Neuronal stem cell (in vitro differentiated cells): Measurements from ENCODE around the gene PYCARD.
"Not testable (repeated sequence)": the region's sequence is repeated elsewhere in the genome, so short reads cannot be mapped to it uniquely, and the experiment has no call there.

ENCODE experiments used
- DNase-seq: peaks from one replicate; pipeline ENCODE4 v3.0.0-alpha.2; 2013; ENCODE audit warnings: low spot score
- H2AFZ ChIP-seq: one replicate; pipeline ENCODE4 v1.6.1; 2013; ENCODE audit warnings: mild to moderate bottlenecking, low read length, inconsistent platforms
- H2AK5ac ChIP-seq: 2 replicates; pipeline ENCODE4 v1.6.1; 2013; ENCODE audit warnings: low read depth, mild to moderate bottlenecking, inconsistent platforms, low read length, moderate library complexity, mixed read lengths
- H2BK120ac ChIP-seq: 2 replicates; pipeline ENCODE4 v1.6.1; 2013; ENCODE audit warnings: low read depth, mild to moderate bottlenecking, inconsistent platforms, low read length, moderate library complexity, mixed read lengths
- H2BK12ac ChIP-seq: one replicate; pipeline ENCODE4 v1.6.1; 2013; ENCODE audit warnings: low read length, inconsistent platforms
- H2BK15ac ChIP-seq: 2 replicates; pipeline ENCODE4 v1.6.1; 2013; ENCODE audit warnings: mild to moderate bottlenecking, low read length, inconsistent platforms, mixed read lengths
- H2BK5ac ChIP-seq: one replicate; pipeline ENCODE4 v1.6.1; 2013; ENCODE audit warnings: inconsistent platforms, mild to moderate bottlenecking, low read length, moderate library complexity
- H3K14ac ChIP-seq: one replicate; pipeline ENCODE4 v1.6.1; 2013; ENCODE audit warnings: low read length, inconsistent platforms
- H3K18ac ChIP-seq: 2 replicates; pipeline ENCODE4 v1.6.1; 2013; ENCODE audit warnings: low read length, inconsistent platforms
- H3K23ac ChIP-seq: 2 replicates; pipeline ENCODE4 v1.6.1; 2013; ENCODE audit warnings: low read depth, mild to moderate bottlenecking, mixed read lengths, low read length, inconsistent platforms; ENCODE audit not compliant: poor library complexity
- H3K27ac ChIP-seq: replicated peaks from 3 replicates; pipeline ENCODE4 v1.5.1; 2013; ENCODE audit warnings: low read length, inconsistent platforms
- H3K27me3 ChIP-seq, 3 experiments: 2 replicates each; pipeline ENCODE4 v1.6.1; 2013; ENCODE audit warnings: low read length in 3 of 3, mild to moderate bottlenecking in 2 of 3, inconsistent platforms in 1 of 3, low read depth in 1 of 3, mixed read lengths in 1 of 3, moderate library complexity in 1 of 3; ENCODE audit not compliant: control insufficient read depth in 3 of 3, insufficient read depth in 3 of 3
- H3K36me3 ChIP-seq, 2 donors: replicated peaks in 1 of 2; 2 replicates each; pipeline ENCODE4 v1.6.1; 2013; ENCODE audit warnings: low read length in 2 of 2; ENCODE audit not compliant: control insufficient read depth in 2 of 2, insufficient read depth in 2 of 2
- H3K4ac ChIP-seq: 2 replicates; pipeline ENCODE4 v1.6.1; 2013; ENCODE audit warnings: inconsistent platforms, mild to moderate bottlenecking, low read length, moderate library complexity
- H3K4me1 ChIP-seq, 2 donors: 1 replicate in 1 of 2; 2 replicates in 1 of 2; pipeline ENCODE4 v1.6.1; 2013; ENCODE audit warnings: low read length in 2 of 2, low read depth in 1 of 2; ENCODE audit not compliant: control insufficient read depth in 2 of 2, insufficient read depth in 1 of 2
- H3K4me2 ChIP-seq: one replicate; pipeline ENCODE4 v1.6.1; 2013; ENCODE audit warnings: mild to moderate bottlenecking, low read length, inconsistent platforms; ENCODE audit not compliant: insufficient read depth, poor library complexity, severe bottlenecking
- H3K4me3 ChIP-seq, 2 donors: 2 replicates each; pipeline ENCODE4 v1.5.1; 2013; ENCODE audit warnings: low read length in 2 of 2, mild to moderate bottlenecking in 2 of 2, inconsistent platforms in 1 of 2, moderate library complexity in 1 of 2
- H3K79me1 ChIP-seq: one replicate; pipeline ENCODE4 v1.6.1; 2013; ENCODE audit warnings: low read depth, mild to moderate bottlenecking, inconsistent platforms, low read length, moderate library complexity
- H3K9ac ChIP-seq: one replicate; pipeline ENCODE4 v1.6.1; 2013; ENCODE audit warnings: mild to moderate bottlenecking, low read depth, low read length, inconsistent platforms; ENCODE audit not compliant: poor library complexity
- H3K9me3 ChIP-seq, 2 donors: replicated peaks in 1 of 2; 2 replicates each; pipeline versions ENCODE3 to v1.6.1; 2013; ENCODE audit warnings: low read length in 2 of 2, mild to moderate bottlenecking in 2 of 2, inconsistent platforms in 1 of 2, low read depth in 1 of 2, mixed read lengths in 1 of 2, moderate library complexity in 1 of 2; ENCODE audit not compliant: control insufficient read depth in 2 of 2, insufficient read depth in 1 of 2
- H4K8ac ChIP-seq: one replicate; pipeline ENCODE4 v1.6.1; 2013; ENCODE audit warnings: low read depth, mild to moderate bottlenecking, inconsistent platforms, low read length, moderate library complexity
- H4K91ac ChIP-seq: one replicate; pipeline ENCODE4 v1.6.1; 2013; ENCODE audit warnings: low read length, low read depth, mild to moderate bottlenecking, inconsistent platforms; ENCODE audit not compliant: poor library complexity
- WGBS, 2 donors: extraction: QIAGEN DNeasy Blood & Tissue Kit; methylation state at CpG; one replicate each; pipeline ENCODE4 v1.1.7; 2013; ENCODE audit warnings: missing lambda C conversion rate in 2 of 2, mixed read lengths in 1 of 2; ENCODE audit not compliant: insufficient read length in 2 of 2, insufficient replicate concordance in 1 of 2; ENCODE audit errors: extremely low coverage in 2 of 2; 5-methylcytosine and 5-hydroxymethylcytosine counted together

The PYCARD gene

DNA sequence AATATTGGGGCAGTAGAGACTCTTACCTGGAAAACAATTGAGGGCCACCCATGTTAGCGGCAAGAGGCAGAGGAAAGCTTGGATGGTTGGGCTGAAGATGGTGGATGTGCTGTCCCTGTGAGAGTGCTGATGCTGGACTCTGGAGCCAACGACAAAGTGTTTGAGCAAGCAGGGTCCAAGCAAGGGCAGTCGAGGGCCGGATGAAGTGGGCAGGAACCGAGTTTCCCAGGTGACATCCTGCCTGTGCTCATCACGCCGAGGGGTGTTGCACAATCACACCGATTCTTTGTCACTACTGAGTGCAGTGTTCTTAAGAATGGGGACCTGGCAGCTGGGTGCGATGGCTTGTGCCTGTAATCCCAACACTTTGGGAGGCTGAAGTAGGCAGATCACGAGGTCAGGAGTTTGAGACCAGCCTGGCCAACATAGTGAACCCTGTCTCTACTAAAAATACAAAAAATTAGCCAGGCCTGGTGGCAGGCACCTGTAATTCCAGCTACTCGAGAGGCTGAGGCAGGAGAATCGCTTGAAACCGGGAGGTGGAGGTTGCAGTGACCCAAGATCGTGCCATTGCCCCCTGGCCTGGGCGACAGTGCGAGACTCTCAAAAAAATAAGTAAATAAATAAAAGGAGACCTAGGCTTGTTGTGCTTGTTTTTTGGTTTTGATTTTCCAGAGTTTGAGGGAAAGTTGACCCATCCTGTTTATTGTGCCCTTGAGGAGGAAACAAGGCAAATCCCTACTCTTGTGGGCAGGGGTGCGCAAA, 6.1 kb downstream of the PYCARD start:
- Histone ChIP-seq H2BK5ac (no peak overlapping the region), H3K14ac (no peak overlapping the region), H3K4me2 (no peak overlapping the region), H2AK5ac (no peak overlapping the region), H3K27ac (no peak overlapping the region), H3K79me1 (peaks cover 2% of the 10 kb centered on the region), H4K91ac (no peak overlapping the region), H3K9me3 (peaks cover 0 to 2% of the 10 kb centered on the region in 2 donors), H3K9ac (no peak overlapping the region), H3K18ac (no peak overlapping the region), H2BK15ac (no peak overlapping the region), H2BK12ac (no peak overlapping the region), H3K27me3 (peaks cover under 1 to 6% (median 5%) of the 10 kb centered on the region in 3 experiments), H3K36me3 (peaks cover 43 to 80% of the 10 kb centered on the region in 2 donors), H3K4me3 (no peak overlapping the region), H4K8ac (no peak overlapping the region), H2AFZ (no peak overlapping the region), H3K23ac (no peak overlapping the region), H3K4me1 (peaks cover 0 to 2% of the 10 kb centered on the region in 2 donors), H2BK120ac (no peak overlapping the region), H3K4ac (no peak overlapping the region)
- no CpG with 5 or more reads among the region's 17 CpGs for WGBS, 2 donors
- DNase-seq, result no peak

DNA sequence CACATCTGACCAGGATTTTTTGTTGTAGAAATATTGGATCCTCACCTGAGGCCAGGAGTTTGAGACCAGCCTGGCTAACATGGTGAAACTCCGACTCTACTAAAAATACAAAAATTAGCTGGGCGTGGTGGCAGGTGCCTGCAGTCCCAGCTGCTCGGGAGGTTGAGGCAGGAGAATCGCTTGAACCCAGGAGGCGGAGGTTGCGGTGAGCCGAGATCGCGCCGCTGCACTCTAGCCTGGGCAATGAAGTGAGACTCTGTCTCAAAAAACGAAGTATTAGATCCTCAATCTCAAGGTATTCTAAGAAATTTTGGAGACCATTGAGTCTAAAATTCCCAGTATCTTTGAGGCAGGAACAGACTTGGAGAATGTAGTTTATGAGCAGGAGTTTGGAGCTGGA, 6.7 kb downstream of the PYCARD start:
- H3K36me3 ChIP-seq, result peaks cover 47 to 86% of the 10 kb centered on the region in 2 donors
- H2BK12ac ChIP-seq, H3K14ac ChIP-seq, H3K18ac ChIP-seq, DNase-seq, H2BK120ac ChIP-seq, H3K4me2 ChIP-seq, H2BK15ac ChIP-seq, H3K9ac ChIP-seq, H3K9me3 ChIP-seq, H3K4me3 ChIP-seq, H4K8ac ChIP-seq, H3K27ac ChIP-seq, H2AFZ ChIP-seq, H2AK5ac ChIP-seq, H3K4ac ChIP-seq, H3K27me3 ChIP-seq, H3K79me1 ChIP-seq, H2BK5ac ChIP-seq, H4K91ac ChIP-seq, H3K4me1 ChIP-seq, H3K23ac ChIP-seq: not testable (repeated sequence)
- WGBS, 2 donors, result no CpG with 5 or more reads among the region's 11 CpGs

GRCh38 chr16:31194898-31195297, 7.7 kb downstream of the PYCARD start:
- H3K9ac ChIP-seq, result no peak overlapping the region
- no peak overlapping the region for H4K91ac ChIP-seq
- H3K14ac ChIP-seq, result no peak overlapping the region
- no peak overlapping the region for H2BK15ac ChIP-seq
- peaks cover 56 to 96% of the 10 kb centered on the region in 2 donors for H3K36me3 ChIP-seq
- H3K23ac ChIP-seq, result no peak overlapping the region
- no CpG with 5 or more reads among the region's 7 CpGs for WGBS, 2 donors
- no peak overlapping the region for H2BK120ac ChIP-seq
- DNase-seq, result no peak
- peaks cover 5% of the 10 kb centered on the region for H3K79me1 ChIP-seq
- no peak overlapping the region for H4K8ac ChIP-seq
- H3K27me3 ChIP-seq, result no peaks in the 10 kb centered on the region
- no peaks in the 10 kb centered on the region for H3K4me1 ChIP-seq
- no peak overlapping the region for H2BK12ac ChIP-seq
- H3K4me3 ChIP-seq, result no peak overlapping the region
- H3K4ac ChIP-seq, result no peak overlapping the region
- H3K18ac ChIP-seq, result no peak overlapping the region
- H3K4me2 ChIP-seq, result no peak overlapping the region
- no peak overlapping the region for H2AK5ac ChIP-seq
- no peak overlapping the region for H3K27ac ChIP-seq
- no peak overlapping the region for H2BK5ac ChIP-seq
- no peaks in the 10 kb centered on the region for H3K9me3 ChIP-seq
- no peak overlapping the region for H2AFZ ChIP-seq

GRCh38 chr16:31193874-31194273, 8.7 kb downstream of the PYCARD start:
- Histone ChIP-seq H2BK12ac (no peak overlapping the region), H3K27ac (no peak overlapping the region), H2BK120ac (no peak overlapping the region), H3K18ac (no peak overlapping the region), H3K23ac (no peak overlapping the region), H3K14ac (no peak overlapping the region), H3K9ac (no peak overlapping the region), H3K36me3 (peaks cover 60 to 97% of the 10 kb centered on the region in 2 donors), H3K9me3 (no peaks in the 10 kb centered on the region), H4K8ac (no peak overlapping the region), H2BK15ac (no peak overlapping the region), H3K79me1 (peaks cover 7% of the 10 kb centered on the region), H4K91ac (no peak overlapping the region), H2AK5ac (no peak overlapping the region), H3K4me2 (no peak overlapping the region), H2AFZ (no peak overlapping the region), H2BK5ac (no peak overlapping the region), H3K4me1 (no peaks in the 10 kb centered on the region), H3K4ac (no peak overlapping the region), H3K4me3 (no peak overlapping the region), H3K27me3 (no peaks in the 10 kb centered on the region)
- no peak for DNase-seq
- WGBS, 2 donors, result no CpG with 5 or more reads among the region's 2 CpGs
